Astrocyte of the cerebellum (primary cell): ENCODE data around the gene PGAP3.

Experiments used
- DNase-seq: peaks from one replicate; pipeline ENCODE4 v3.0.0-alpha.2; 2011; ENCODE audit warnings: low read depth
- H3K4me3 ChIP-seq: 2 replicates; pipeline ENCODE4 v1.5.1; 2011; ENCODE audit warnings: mild to moderate bottlenecking, low read depth, low read length, moderate library complexity
- CTCF ChIP-seq: IDR thresholded peaks from 2 replicates; pipeline ENCODE4 v1.5.1; 2012; ENCODE audit warnings: low read length, low read depth, moderate library complexity, mild to moderate bottlenecking; ENCODE audit errors: missing control alignments
- in situ Hi-C: cut with HindIII; loops from 2 replicates; pipeline ENCODE4 v1.10.0; 2017; ENCODE audit warnings: low sequenced_read_pairs

Gene PGAP3

GRCh38 chr17:39709319-39709997, 21.6 kb upstream of the PGAP3 start:
- in situ Hi-C loops = no loop called here
- DNase-seq = no peak
- no peak for TF ChIP-seq CTCF
- H3K4me3 ChIP-seq = no peak overlapping the region

DNA sequence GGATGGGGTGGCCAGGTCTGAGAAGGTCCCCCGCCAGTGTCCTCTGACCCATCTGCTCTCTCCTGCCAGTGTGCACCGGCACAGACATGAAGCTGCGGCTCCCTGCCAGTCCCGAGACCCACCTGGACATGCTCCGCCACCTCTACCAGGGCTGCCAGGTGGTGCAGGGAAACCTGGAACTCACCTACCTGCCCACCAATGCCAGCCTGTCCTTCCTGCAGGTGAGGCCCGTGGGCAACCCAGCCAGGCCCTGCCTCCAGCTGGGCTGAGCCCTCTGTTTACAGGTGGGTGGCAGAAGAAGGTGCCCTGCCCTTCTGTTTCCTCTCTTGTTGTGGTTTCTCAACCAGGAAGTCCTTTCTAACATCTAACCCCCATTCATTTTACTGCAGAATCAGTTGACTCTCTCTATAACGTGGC, 19.1 kb upstream of the PGAP3 start:
- in situ Hi-C loops = no loop called here
- H3K4me3 ChIP-seq = no peak overlapping the region
- no peak for TF ChIP-seq CTCF
- DNase-seq = no peak

- DNase-seq = no peak
- H3K4me3 ChIP-seq = no peak overlapping the region
- in situ Hi-C loops = no loop called here
- no peak for TF ChIP-seq CTCF
Observed at GRCh38 chr17:39706383-39706782, 18.5 kb upstream of the PGAP3 start.

GRCh38 chr17:39705786-39706348, 18.0 kb upstream of the PGAP3 start:
- no peak overlapping the region for H3K4me3 ChIP-seq
- no peak for TF ChIP-seq CTCF
- in situ Hi-C loops = no loop called here
- DNase-seq = no peak

DNA sequence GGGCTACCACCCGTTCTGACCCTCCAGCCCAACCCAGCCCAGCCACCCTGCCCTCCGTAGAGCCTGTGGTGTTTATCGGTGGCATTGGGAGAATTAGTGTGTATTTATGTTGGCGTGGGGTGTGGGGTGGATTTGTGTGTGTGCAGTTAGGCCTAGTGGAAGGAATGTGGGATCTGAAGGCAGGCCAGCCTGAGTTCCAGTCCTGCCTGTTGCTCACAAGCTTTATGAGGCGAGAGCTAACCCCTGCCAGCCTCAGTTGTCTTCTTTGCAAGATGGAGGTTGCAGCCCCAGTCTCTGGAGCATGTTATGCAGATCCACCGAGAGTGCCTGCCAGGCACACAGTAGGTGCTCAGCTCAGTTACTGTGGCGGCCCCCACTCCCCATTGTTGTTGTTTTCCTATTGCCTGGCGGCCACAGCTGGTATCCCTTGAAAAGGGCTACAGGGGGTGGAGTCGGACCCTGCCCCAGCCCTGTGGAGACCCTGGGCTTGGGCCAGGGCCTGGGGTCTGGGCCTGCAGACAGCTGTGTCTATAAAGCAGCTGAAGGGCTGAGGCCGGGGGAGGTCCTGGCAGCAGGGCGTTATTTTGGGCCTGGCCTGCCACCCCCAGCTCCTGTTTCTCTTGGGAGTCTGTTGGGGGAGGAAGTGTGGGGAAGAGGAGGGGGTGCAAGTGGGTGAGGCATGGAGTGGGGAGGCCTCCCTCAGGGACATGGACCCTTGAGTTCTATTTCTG, 17.1 kb upstream of the PGAP3 start:
- in situ Hi-C loops = no loop called here
- DNase-seq = no peak
- peak; percentile 21 for TF ChIP-seq CTCF
- no peak overlapping the region for H3K4me3 ChIP-seq

GRCh38 chr17:39703913-39704312, 16.1 kb upstream of the PGAP3 start:
- TF ChIP-seq CTCF = no peak
- H3K4me3 ChIP-seq = no peak overlapping the region
- no peak for DNase-seq
- in situ Hi-C loops = no loop called here
